HL-60 (cell line): ENCODE results near the gene SPACA6.

Experiments used
- GABPA ChIP-seq: IDR thresholded peaks from 2 replicates; pipeline ENCODE4 v1.6.1; 2012; ENCODE audit warnings: low read depth
- POLR2AphosphoS5 ChIP-seq: IDR thresholded peaks from 2 replicates; pipeline ENCODE4 v1.6.1; 2012; ENCODE audit warnings: low read depth
- SPI1 ChIP-seq: IDR thresholded peaks from 2 replicates; pipeline ENCODE4 v1.6.1; 2012; ENCODE audit warnings: low read depth, mild to moderate bottlenecking, borderline replicate concordance
- TF ChIP-seq, protein P1 (sequence below): IDR thresholded peaks from one replicate; pipeline ENCODE4 v1.5.1; 2011; ENCODE audit warnings: low read length, control low read depth, inconsistent platforms; ENCODE audit not compliant: insufficient read depth

DNA sequence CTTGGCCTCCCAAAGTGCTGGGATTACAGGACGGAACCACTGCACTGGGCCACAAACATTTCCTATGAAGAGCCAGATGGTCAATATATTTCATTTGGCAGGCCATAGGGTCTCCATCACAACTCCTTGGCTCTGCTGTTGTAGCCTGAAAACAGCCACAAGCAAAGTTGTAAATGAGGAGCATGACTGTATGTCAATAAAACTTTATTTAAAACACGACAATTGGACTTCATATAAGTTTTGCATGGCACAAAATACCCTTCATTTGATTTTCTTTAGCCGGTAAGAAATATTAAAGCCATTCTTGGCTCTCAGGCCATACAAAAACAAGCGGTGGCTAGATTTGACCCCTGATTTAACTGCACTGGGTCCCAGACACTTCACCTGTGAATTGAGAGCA lies 61.6 kb downstream of the SPACA6 start:
- TF ChIP-seq, protein P1, sequence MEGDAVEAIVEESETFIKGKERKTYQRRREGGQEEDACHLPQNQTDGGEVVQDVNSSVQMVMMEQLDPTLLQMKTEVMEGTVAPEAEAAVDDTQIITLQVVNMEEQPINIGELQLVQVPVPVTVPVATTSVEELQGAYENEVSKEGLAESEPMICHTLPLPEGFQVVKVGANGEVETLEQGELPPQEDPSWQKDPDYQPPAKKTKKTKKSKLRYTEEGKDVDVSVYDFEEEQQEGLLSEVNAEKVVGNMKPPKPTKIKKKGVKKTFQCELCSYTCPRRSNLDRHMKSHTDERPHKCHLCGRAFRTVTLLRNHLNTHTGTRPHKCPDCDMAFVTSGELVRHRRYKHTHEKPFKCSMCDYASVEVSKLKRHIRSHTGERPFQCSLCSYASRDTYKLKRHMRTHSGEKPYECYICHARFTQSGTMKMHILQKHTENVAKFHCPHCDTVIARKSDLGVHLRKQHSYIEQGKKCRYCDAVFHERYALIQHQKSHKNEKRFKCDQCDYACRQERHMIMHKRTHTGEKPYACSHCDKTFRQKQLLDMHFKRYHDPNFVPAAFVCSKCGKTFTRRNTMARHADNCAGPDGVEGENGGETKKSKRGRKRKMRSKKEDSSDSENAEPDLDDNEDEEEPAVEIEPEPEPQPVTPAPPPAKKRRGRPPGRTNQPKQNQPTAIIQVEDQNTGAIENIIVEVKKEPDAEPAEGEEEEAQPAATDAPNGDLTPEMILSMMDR, result no peak
- TF ChIP-seq POLR2AphosphoS5, result no peak
- no peak for TF ChIP-seq GABPA
- TF ChIP-seq SPI1, result no peak
